SH-SY5Y (cell line): ENCODE data around the gene PLD4.

Experiments
- GATA2 ChIP-seq: IDR thresholded peaks from 2 replicates; pipeline ENCODE4 v1.6.1; 2011; ENCODE audit warnings: mild to moderate bottlenecking, low read depth, low read length
- GATA3 ChIP-seq: IDR thresholded peaks from 2 replicates; pipeline ENCODE4 v1.6.1; 2011; ENCODE audit warnings: low read depth, mild to moderate bottlenecking, low read length, moderate library complexity

GRCh38 chr14:104882325-104882973, 42.2 kb upstream of the PLD4 start:
- TF ChIP-seq GATA3 (no peak), GATA2 (no peak)
